ENCODE results near the gene FBXW8.

The FBXW8 gene, protein sequence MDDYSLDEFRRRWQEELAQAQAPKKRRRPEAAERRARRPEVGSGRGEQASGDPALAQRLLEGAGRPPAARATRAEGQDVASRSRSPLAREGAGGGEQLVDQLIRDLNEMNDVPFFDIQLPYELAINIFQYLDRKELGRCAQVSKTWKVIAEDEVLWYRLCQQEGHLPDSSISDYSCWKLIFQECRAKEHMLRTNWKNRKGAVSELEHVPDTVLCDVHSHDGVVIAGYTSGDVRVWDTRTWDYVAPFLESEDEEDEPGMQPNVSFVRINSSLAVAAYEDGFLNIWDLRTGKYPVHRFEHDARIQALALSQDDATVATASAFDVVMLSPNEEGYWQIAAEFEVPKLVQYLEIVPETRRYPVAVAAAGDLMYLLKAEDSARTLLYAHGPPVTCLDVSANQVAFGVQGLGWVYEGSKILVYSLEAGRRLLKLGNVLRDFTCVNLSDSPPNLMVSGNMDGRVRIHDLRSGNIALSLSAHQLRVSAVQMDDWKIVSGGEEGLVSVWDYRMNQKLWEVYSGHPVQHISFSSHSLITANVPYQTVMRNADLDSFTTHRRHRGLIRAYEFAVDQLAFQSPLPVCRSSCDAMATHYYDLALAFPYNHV

DNA sequence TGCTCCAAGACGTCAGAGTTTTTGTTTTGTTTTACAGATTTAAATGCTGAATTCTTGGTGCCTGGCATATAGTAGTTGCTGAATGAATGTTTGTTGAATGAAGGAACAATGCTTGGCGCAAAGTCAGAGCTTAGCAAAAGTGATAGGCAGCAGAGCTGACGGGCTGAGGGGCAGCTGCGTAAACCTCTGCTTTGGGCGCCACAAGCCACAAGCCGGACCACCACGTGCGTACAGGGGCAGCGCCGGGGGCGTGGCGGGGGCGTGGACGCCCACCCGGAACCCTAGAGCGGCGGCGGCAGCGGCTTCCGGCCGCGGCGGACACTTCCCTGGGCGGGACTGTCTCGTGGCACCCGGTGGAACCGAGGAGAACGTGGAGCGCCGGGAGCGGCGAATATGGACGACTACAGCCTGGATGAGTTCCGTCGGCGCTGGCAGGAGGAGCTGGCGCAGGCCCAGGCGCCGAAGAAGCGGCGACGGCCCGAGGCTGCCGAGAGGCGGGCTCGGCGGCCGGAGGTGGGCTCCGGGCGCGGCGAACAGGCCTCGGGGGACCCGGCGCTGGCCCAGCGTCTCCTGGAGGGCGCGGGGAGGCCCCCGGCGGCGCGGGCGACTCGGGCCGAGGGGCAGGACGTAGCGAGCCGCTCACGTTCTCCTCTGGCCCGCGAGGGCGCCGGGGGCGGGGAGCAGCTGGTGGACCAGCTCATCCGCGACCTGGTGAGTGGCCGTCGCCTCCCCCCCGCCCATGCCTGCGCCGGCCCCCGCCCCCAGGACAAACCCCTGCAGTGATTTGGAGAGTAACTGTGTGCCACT lies at the start of gene FBXW8:
Gene FBXW8, plus strand, starts transcription at position 306 of the 807 bp plus-strand sequence. Its CDS starts 88 bp downstream, at position 394.
- H3K36me3 ChIP-seq (ENCODE audit: insufficient read depth, low read length) = no peaks in the 10 kb centered on the region
- H3K9ac ChIP-seq (ENCODE audit: low read depth, low read length) = peak within 1 kb of the TSS; percentile 82

DNA sequence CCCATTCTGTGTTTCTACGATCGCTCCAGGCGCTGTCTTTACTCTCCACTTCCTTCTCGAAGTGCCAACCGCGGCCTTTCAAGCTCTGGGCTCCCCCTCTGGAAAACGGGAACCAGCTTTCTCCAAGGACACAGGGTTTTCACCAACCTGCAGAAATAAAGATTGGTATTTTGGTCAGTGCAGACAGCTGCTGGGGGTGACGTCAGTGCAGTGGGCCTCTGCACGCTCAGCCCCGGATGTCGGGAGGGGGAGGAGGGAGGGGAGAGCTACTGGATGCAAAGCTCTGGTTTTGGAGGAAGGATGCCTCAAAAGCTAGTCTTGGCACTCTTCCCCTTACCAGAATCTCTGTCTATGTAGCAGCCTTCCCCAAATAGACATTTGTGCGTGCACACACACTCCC lies 49.4 kb upstream of the FBXW8 start:
- no peaks in the 10 kb centered on the region for H3K36me3 ChIP-seq (ENCODE audit: insufficient read depth, low read length)
- no peaks in the 10 kb centered on the region for H3K9me3 ChIP-seq (ENCODE audit: control insufficient read depth, insufficient read depth, low read length)
- peaks cover 25% of the 10 kb centered on the region for H3K4me1 ChIP-seq (ENCODE audit: insufficient read depth, low read length)
- no peak overlapping the region; the same call in 1 of the 2 replicates for H3K9ac ChIP-seq (ENCODE audit: low read depth, low read length)

More for the DNA sequence above, at the start of gene FBXW8:
- Histone ChIP-seq H3K9me3 (ENCODE audit: control insufficient read depth, insufficient read depth, low read length) (no peaks in the 10 kb centered on the region), H3K4me1 (ENCODE audit: insufficient read depth, low read length) (no peaks in the 10 kb centered on the region)

DNA sequence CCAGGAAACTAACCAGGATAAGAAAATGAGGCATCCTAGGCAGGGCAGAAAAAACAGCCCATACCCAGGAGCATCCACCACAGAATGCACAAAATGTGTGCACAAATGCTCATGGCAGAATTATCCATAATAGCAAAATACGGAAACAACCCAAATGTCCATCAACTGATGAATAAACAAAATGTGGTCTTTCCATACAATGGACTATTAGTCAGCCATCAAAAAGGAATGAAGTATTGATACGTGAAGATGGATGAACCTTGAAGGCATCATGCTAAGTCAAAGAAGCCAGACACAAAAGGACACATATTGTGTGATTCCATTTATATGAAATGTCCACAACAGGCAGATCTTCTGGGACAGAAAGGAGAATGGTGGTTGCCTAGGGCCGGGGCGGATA lies 48.6 kb upstream of the FBXW8 start:
- no peaks in the 10 kb centered on the region for H3K9me3 ChIP-seq (ENCODE audit: control insufficient read depth, insufficient read depth, low read length)
- H3K36me3 ChIP-seq (ENCODE audit: insufficient read depth, low read length) = no peaks in the 10 kb centered on the region
- H3K4me1 ChIP-seq (ENCODE audit: insufficient read depth, low read length) = peaks cover 25% of the 10 kb centered on the region
- H3K9ac ChIP-seq (ENCODE audit: low read depth, low read length) = no peak overlapping the region

DNA sequence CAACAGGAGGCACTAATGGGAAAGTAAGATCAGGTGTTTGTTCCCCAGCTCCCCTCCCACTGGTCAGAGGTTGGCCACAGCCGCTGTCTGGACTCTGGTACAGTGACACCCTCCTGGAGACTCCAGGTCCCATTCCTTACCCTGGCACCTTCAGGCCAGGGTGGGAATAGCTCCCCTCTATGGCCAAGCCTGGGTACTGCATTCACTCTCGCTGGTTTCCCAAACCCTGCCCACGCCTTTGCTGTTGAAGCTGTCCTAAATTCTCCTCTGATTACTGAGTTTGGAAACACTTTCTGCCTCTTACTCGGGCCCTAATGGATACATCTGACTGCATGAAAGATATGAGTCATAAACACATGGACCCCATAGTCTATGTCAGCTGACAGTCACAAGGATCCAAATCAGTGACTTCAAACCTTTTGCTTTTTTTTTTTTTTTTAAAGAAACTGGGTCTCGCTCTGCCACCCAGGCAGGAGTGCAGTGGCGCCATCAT lies 47.4 kb upstream of the FBXW8 start:
- H3K4me1 ChIP-seq (ENCODE audit: insufficient read depth, low read length) = peaks cover 25% of the 10 kb centered on the region
- no peaks in the 10 kb centered on the region for H3K36me3 ChIP-seq (ENCODE audit: insufficient read depth, low read length)
- H3K9ac ChIP-seq (ENCODE audit: low read depth, low read length) = no peak overlapping the region
- no peaks in the 10 kb centered on the region for H3K9me3 ChIP-seq (ENCODE audit: control insufficient read depth, insufficient read depth, low read length)

GRCh38 chr12:116864371-116865160 lies 46.2 kb upstream of the FBXW8 start:
- Histone ChIP-seq H3K9me3 (ENCODE audit: control insufficient read depth, insufficient read depth, low read length) (no peaks in the 10 kb centered on the region), H3K4me1 (ENCODE audit: insufficient read depth, low read length) (peaks cover 24% of the 10 kb centered on the region), H3K36me3 (ENCODE audit: insufficient read depth, low read length) (no peaks in the 10 kb centered on the region), H3K9ac (ENCODE audit: low read depth, low read length) (no peak overlapping the region)

DNA sequence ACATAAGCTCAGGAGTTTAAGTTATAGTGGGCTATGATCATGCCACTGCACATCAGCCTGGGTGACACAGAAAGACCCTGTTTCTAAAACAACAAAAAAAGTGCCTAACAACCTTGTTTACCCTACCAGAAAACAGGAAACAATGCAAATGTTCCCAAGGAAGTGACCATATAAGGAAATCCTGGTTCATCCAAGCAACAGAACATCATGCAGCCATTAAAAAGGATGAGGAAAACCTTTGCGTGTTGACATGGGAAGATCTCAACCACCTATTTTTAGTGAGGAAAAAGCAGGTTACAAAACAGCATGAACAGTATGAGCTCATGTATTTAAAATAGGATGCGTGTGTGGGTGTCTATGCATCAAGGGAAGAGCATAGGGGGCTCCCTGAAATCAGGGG lies 43.2 kb upstream of the FBXW8 start:
- H3K9me3 ChIP-seq (ENCODE audit: control insufficient read depth, insufficient read depth, low read length) = no peaks in the 10 kb centered on the region
- no peak overlapping the region for H3K9ac ChIP-seq (ENCODE audit: low read depth, low read length)
- H3K36me3 ChIP-seq (ENCODE audit: insufficient read depth, low read length) = no peaks in the 10 kb centered on the region
- H3K4me1 ChIP-seq (ENCODE audit: insufficient read depth, low read length) = 0 out of 2 replicates have a peak, but pooled peaks cover 5% of the 10 kb centered on the region

DNA sequence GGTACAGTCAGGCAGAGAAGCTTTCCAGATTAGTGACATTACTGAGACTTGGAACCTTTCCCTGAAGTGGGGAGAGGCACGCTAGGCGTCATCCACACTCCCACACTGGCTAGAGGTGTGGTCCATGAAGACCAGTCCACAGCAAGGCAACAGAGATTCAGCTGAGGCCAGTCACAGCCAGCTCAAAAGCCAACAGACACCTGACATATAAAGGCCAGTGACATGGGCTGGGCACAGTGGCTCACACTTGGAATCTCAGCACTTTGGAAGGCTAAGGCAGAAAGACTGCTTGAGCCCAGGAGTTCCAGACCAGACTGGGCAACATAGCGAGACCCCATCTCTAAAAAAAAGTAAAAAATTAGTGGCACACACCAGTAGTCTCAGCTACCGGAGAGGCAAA lies 40.4 kb upstream of the FBXW8 start:
- Histone ChIP-seq H3K9ac (ENCODE audit: low read depth, low read length) (no peak overlapping the region), H3K9me3 (ENCODE audit: control insufficient read depth, insufficient read depth, low read length) (no peaks in the 10 kb centered on the region), H3K4me1 (ENCODE audit: insufficient read depth, low read length) (no peaks in the 10 kb centered on the region), H3K36me3 (ENCODE audit: insufficient read depth, low read length) (no peaks in the 10 kb centered on the region)

DNA sequence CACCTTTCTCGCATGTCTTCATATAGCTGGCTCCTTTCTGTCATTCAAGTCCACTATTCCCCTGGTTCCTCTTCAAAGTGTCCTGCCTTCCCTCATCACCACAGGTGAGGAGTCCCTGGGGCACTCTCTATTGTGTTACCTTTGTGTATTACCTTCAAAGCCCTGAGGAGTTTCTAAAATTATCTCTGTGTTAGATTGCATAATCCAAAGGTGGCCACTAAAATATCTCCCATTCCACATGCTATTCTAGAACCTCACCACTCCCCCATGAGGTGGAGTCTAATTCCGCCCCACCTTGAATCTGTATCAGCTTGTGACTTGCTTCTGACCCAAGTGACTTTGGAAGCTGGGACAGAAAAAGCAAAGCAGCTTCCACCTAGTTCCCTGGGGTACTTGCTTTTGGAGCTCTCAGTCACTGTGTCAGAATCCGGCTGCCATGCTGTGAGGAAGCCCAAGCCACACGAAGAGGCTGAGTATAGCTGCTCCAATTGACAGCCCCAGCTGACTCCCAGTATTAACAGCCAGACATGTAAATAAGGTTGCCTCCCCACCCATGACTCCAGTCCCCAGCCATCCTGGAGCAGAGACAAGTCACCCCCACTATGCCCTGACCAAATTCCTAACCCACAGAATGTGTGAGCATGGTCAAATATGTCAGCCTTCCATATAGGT lies 36.3 kb upstream of the FBXW8 start:
- Histone ChIP-seq H3K36me3 (ENCODE audit: insufficient read depth, low read length) (no peaks in the 10 kb centered on the region), H3K9ac (ENCODE audit: low read depth, low read length) (no peak overlapping the region), H3K9me3 (ENCODE audit: control insufficient read depth, insufficient read depth, low read length) (no peaks in the 10 kb centered on the region), H3K4me1 (ENCODE audit: insufficient read depth, low read length) (peaks cover 4% of the 10 kb centered on the region; the same call in 1 of the 2 replicates)

GRCh38 chr12:116876151-116876869 lies 34.4 kb upstream of the FBXW8 start:
- H3K36me3 ChIP-seq (ENCODE audit: insufficient read depth, low read length) = no peaks in the 10 kb centered on the region
- H3K9ac ChIP-seq (ENCODE audit: low read depth, low read length) = peak overlapping the region; percentile 45; the same call in 1 of the 2 replicates
- peaks cover 4% of the 10 kb centered on the region; the same call in 1 of the 2 replicates for H3K4me1 ChIP-seq (ENCODE audit: insufficient read depth, low read length)
- H3K9me3 ChIP-seq (ENCODE audit: control insufficient read depth, insufficient read depth, low read length) = no peaks in the 10 kb centered on the region

DNA sequence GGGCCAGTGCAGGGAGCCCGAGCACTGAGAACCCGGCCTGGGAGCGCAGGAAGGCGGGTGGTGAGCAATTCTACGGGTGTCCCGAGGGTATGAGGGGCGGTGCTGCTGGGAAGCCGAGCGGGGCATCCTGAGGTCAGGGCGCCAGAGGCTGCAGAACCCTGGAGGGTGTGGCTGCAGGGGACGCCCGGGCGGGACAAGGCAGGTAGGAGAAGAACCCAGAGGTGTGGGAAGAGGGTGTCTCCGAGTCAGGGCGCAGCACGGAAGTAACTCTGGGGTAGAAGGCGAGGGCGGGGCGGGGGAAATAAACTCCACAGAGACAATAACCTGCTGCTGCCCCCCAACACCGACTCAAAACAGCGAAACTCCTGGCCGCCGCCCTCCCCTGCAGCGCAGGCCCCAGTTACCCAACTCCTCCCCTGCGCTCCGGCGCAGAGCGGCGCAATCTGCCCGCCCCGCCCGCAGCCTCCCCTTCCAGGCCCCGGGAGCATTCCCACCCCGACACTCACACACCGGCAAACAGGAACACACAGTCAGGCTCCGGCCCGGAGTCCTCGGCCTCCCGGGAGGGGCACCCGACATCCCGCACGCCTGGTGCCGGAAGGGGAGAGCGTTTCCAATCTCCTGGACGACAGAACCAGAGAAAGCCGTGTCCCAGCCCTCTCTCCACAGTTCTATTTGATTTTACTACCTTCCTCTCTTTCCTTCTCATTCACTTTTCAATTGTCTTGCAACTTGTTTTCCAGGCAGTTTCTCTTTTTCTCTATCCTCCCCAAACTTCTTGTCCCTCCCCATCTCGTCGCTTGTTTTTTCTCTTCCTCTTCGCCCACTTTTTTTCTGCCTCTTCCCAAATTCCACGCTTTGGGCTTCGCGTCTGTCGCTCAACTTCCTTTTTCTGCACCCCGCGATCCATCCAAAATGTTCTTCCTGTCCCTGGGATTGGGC lies 31.9 kb upstream of the FBXW8 start:
- H3K36me3 ChIP-seq (ENCODE audit: insufficient read depth, low read length) = no peaks in the 10 kb centered on the region
- H3K9ac ChIP-seq (ENCODE audit: low read depth, low read length) = peak overlapping the region; percentile 89; the same call in 1 of the 2 replicates

GRCh38 chr12:116879509-116880212 lies 31.1 kb upstream of the FBXW8 start:
- Histone ChIP-seq H3K4me1 (ENCODE audit: insufficient read depth, low read length) (peaks cover 4% of the 10 kb centered on the region; the same call in 1 of the 2 replicates), H3K9ac (ENCODE audit: low read depth, low read length) (peak overlapping the region; percentile 89), H3K36me3 (ENCODE audit: insufficient read depth, low read length) (no peaks in the 10 kb centered on the region), H3K9me3 (ENCODE audit: control insufficient read depth, insufficient read depth, low read length) (no peaks in the 10 kb centered on the region)

More for the DNA sequence above, 31.9 kb upstream of the FBXW8 start:
- Histone ChIP-seq H3K4me1 (ENCODE audit: insufficient read depth, low read length) (peaks cover 4% of the 10 kb centered on the region; the same call in 1 of the 2 replicates), H3K9me3 (ENCODE audit: control insufficient read depth, insufficient read depth, low read length) (no peaks in the 10 kb centered on the region)

Measured in ES-I3 (cell line).